CD4-positive, alpha-beta memory T cell (primary cell): ENCODE measurements around the gene S1PR1. TPM values are rescaled to one million over a fixed set of nuclear protein-coding genes. Genes with fewer than 3 reads are reported as not detected.
"Not testable (repeated sequence)": the region's sequence is repeated elsewhere in the genome, so short reads cannot be mapped to it uniquely, and the experiment has no call there.

ENCODE experiments used
- CTCF ChIA-PET: fragments of 350-600 bp; sonication (Branson Sonifier 250); formaldehyde crosslinking; loops from one replicate; lab custom pipeline; 2021; ENCODE audit warnings: inconsistent platforms; ENCODE audit not compliant: partially characterized antibody; lab: Charles Lee
- POLR2A ChIA-PET: fragments of 350-600 bp; sonication (Branson Sonifier 250); formaldehyde crosslinking; loops from one replicate; lab custom pipeline; 2021; ENCODE audit not compliant: partially characterized antibody; lab: Charles Lee
- DNase-seq, 5 donors: peaks; one replicate each; pipeline versions ENCODE4 v3.0.0 to v3.0.0-alpha.2; 2020 to 2022; ENCODE audit warnings: mixed read lengths in 1 of 5
- H3K27ac ChIP-seq: one replicate; pipeline ENCODE4 v1.7.0; 2013; ENCODE audit warnings: low read depth, low read length
- H3K27me3 ChIP-seq: 2 replicates; pipeline ENCODE4 v1.7.0; 2013; ENCODE audit warnings: mild to moderate bottlenecking, low read length, moderate library complexity; ENCODE audit not compliant: insufficient read depth
- H3K36me3 ChIP-seq: 2 replicates; pipeline ENCODE4 v1.7.0; 2013; ENCODE audit warnings: mild to moderate bottlenecking, low read length, moderate library complexity; ENCODE audit not compliant: insufficient read depth
- H3K4me1 ChIP-seq: 2 replicates; pipeline ENCODE4 v1.7.0; 2013; ENCODE audit warnings: mild to moderate bottlenecking, low read length, moderate library complexity; ENCODE audit not compliant: insufficient read depth
- H3K4me3 ChIP-seq, 2 donors: one replicate each; pipeline ENCODE4 v1.7.0; 2013; ENCODE audit warnings: low read length in 2 of 2, mild to moderate bottlenecking in 1 of 2
- H3K9me3 ChIP-seq, 2 donors: one replicate each; pipeline ENCODE4 v1.7.0; 2013; ENCODE audit warnings: low read length in 2 of 2, control low read depth in 1 of 2; ENCODE audit not compliant: control insufficient read depth in 1 of 2
- H3K27ac Mint-ChIP-seq, 7 donors: one replicate each; pipeline ENCODE4 v1.8.0; 2020 to 2021; ENCODE audit warnings: mixed read lengths in 7 of 7, mild to moderate bottlenecking in 6 of 7, inconsistent platforms in 3 of 7, moderate library complexity in 3 of 7
- H3K27me3 Mint-ChIP-seq, 2 donors: one replicate each; pipeline ENCODE4 v1.8.0; 2020 to 2021; ENCODE audit warnings: mixed read lengths in 2 of 2
- H3K36me3 Mint-ChIP-seq, 2 donors: one replicate each; pipeline ENCODE4 v1.8.0; 2020 to 2021; ENCODE audit warnings: mixed read lengths in 2 of 2, inconsistent platforms in 1 of 2, mild to moderate bottlenecking in 1 of 2
- H3K4me1 Mint-ChIP-seq, 4 donors: one replicate each; pipeline ENCODE4 v1.8.0; 2020 to 2021; ENCODE audit warnings: mixed read lengths in 4 of 4, mild to moderate bottlenecking in 1 of 4
- H3K4me3 Mint-ChIP-seq, 8 donors: one replicate each; pipeline ENCODE4 v1.8.0; 2020 to 2021; ENCODE audit warnings: mixed read lengths in 8 of 8, mild to moderate bottlenecking in 7 of 8, moderate library complexity in 6 of 8, inconsistent platforms in 3 of 8
- H3K9me3 Mint-ChIP-seq, 8 donors: one replicate each; pipeline ENCODE4 v1.8.0; 2020 to 2021; ENCODE audit warnings: mixed read lengths in 8 of 8, mild to moderate bottlenecking in 5 of 8, inconsistent platforms in 3 of 8, moderate library complexity in 1 of 8
- intact Hi-C: fragments of 100-400 bp; cut with micrococcal nuclease; formaldehyde crosslinking; loops from one replicate; pipeline ENCODE4 v1.15.1; 2023
- polyA plus RNA-seq, 2 donors: library from polyadenylated mRNA; unstranded; fragments of 300-500 nt; fragmentation: Illumina TruSeq; gene quantifications; one replicate each; pipeline ENCODE4 v1.2.3, GENCODE V29; 2021
- total RNA-seq, 2 experiments: library from RNA; stranded (reverse); gene quantifications; one replicate each; pipeline ENCODE4 v1.2.3, GENCODE V29; 2021

S1PR1 gene
- total and polyA plus RNA-seq, 4 experiments from 2014 or later: 277 to 366 (median 342) TPM

DNA sequence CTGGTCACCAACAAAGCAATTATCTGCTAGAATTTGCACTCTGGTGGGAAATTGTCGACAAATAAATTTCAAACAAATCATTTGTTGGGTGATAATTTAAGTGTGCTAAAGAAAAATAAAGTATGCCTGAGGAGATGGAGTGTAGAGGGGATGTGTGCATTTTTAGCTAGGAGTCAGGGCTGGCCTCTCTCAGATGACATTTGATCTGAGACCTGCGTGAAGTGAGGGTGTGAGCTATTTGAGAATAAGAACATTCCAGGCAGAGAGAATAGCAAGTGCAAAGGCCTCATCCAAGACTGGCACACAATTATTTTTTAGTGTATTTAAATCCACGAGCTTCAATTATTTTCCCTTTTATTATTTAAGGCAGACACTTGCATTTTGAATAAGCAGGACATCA, 19.7 kb upstream of the S1PR1 start:
- Mint-ChIP-seq H3K36me3 (no peaks in the 10 kb centered on the region), H3K27me3 (peaks cover 0 to 5% of the 10 kb centered on the region in 2 donors), H3K4me3 (no peak overlapping the region), H3K27ac (peak overlapping the region in 1 of 7 donors; percentile 33), H3K4me1 (peaks cover 13 to 20% (median 17%) of the 10 kb centered on the region in 4 donors), H3K9me3 (no peaks in the 10 kb centered on the region)
- ChIA-PET CTCF (interaction anchor here (1.5 kb wide), 1 partner anchor 94 kb away, joined by 3 read pairs; no protein-coding TSS in a partner anchor), POLR2A (interaction anchor here (1.7 kb wide), 1 partner anchor 19 kb away, joined by 4 read pairs; no protein-coding TSS in a partner anchor)
- H3K4me3 ChIP-seq: no peak overlapping the region
- H3K36me3 ChIP-seq: no peaks in the 10 kb centered on the region
- DNase-seq: no peak
- intact Hi-C loops: no loop called here
- no peak overlapping the region for H3K27ac ChIP-seq
- H3K4me1 ChIP-seq: no peaks in the 10 kb centered on the region
- H3K27me3 ChIP-seq: no peaks in the 10 kb centered on the region
- H3K9me3 ChIP-seq: no peaks in the 10 kb centered on the region

DNA sequence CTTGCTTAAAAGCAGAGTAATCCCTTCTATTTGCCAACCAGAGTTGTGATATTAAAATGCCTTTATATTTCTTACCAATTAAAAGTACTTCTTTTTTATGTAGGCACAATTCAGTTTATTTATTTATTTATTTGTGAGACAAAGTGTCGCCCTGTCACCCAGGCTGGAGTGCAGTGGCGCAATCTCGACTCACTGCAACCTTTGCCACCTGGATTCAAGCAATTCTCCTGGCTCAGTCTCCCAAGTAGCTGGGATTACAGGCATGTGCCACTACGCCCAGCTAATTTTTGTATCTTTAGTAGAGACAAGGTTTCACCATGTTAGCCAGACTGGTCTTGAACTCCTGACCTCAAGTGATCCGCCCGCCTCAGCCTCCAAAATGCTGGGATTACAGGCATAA, 17.9 kb upstream of the S1PR1 start:
- CTCF ChIA-PET: interaction anchor here (1.4 kb wide), 1 partner anchor 74 kb away, joined by 3 read pairs; no protein-coding TSS in a partner anchor
- DNase-seq, H3K27ac ChIP-seq, H3K36me3 ChIP-seq, H3K27ac Mint-ChIP-seq, H3K9me3 Mint-ChIP-seq, H3K4me3 ChIP-seq, POLR2A ChIA-PET, H3K9me3 ChIP-seq, H3K27me3 ChIP-seq, H3K36me3 Mint-ChIP-seq, H3K27me3 Mint-ChIP-seq, H3K4me1 ChIP-seq, H3K4me3 Mint-ChIP-seq, intact Hi-C loops: not testable (repeated sequence)
- peaks cover 15 to 32% (median 21%) of the 10 kb centered on the region in 4 donors for H3K4me1 Mint-ChIP-seq

- intact Hi-C loops: no loop called here
- Mint-ChIP-seq H3K4me3 (peak overlapping the region in 1 of 8 donors; percentile 89), H3K27me3 (peaks cover 0 to 3% of the 10 kb centered on the region in 2 donors), H3K4me1 (peaks cover 13 to 33% (median 20%) of the 10 kb centered on the region in 4 donors), H3K27ac (peak overlapping the region in 2 of 7 donors; percentile 7 to 77), H3K9me3 (no peaks in the 10 kb centered on the region), H3K36me3 (no peaks in the 10 kb centered on the region)
- no peaks in the 10 kb centered on the region for H3K4me1 ChIP-seq
- POLR2A ChIA-PET: interaction anchor here (0.6 to 2.7 kb wide), 4 partner anchors 15 to 82 kb away, joined by 3 to 16 read pairs (median 3); no protein-coding TSS in a partner anchor
- no peak for DNase-seq
- no peaks in the 10 kb centered on the region for H3K9me3 ChIP-seq
- H3K36me3 ChIP-seq: no peaks in the 10 kb centered on the region
- H3K27ac ChIP-seq: no peak overlapping the region
- CTCF ChIA-PET: interaction anchor here (0.9 to 1.4 kb wide), 3 partner anchors 14 to 76 kb away, joined by 3 read pairs; no protein-coding TSS in a partner anchor
- H3K4me3 ChIP-seq: no peak overlapping the region
- no peaks in the 10 kb centered on the region for H3K27me3 ChIP-seq
Measured at GRCh38 chr1:101219924-101220870, 16.6 kb upstream of the S1PR1 start.

DNA sequence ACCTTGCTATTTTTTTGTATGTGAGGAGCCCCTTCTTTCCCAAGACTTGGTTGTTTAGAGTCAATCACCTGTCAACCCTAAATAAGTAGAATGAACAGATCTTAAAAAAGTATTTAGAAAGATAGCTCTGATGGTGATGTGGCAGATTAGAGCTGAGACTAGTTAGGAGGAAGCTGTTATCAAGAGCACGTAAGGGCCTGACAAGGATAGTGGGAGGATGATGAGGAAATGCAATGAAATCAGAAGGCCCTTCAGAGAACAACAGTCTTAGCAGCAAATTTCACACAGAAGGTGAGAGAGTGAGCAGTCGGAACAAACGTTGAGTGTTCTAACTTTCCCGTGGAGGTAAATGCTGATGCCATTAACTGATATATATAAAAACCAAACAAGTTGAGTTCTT, 15.9 kb upstream of the S1PR1 start:
- Histone ChIP-seq H3K9me3 (no peaks in the 10 kb centered on the region), H3K27me3 (no peaks in the 10 kb centered on the region), H3K27ac (no peak overlapping the region), H3K4me3 (no peak overlapping the region), H3K36me3 (no peaks in the 10 kb centered on the region), H3K4me1 (no peaks in the 10 kb centered on the region)
- Mint-ChIP-seq H3K9me3 (no peaks in the 10 kb centered on the region), H3K27ac (peak overlapping the region in 3 of 7 donors; percentile 0 to 77 (median 7)), H3K4me3 (peak overlapping the region in 5 of 8 donors; percentile 3 to 89 (median 22)), H3K4me1 (peaks cover 11 to 33% (median 19%) of the 10 kb centered on the region in 4 donors), H3K36me3 (no peaks in the 10 kb centered on the region), H3K27me3 (peaks cover 0 to under 1% of the 10 kb centered on the region in 2 donors)
- DNase-seq: no peak
- intact Hi-C loops: no loop called here
- ChIA-PET CTCF (interaction anchor here (0.9 to 1.0 kb wide), 2 partner anchors 13 to 18 kb away, joined by 3 read pairs; no protein-coding TSS in a partner anchor), POLR2A (interaction anchor here (0.6 to 2.7 kb wide), 6 partner anchors 14 to 83 kb away, joined by 3 to 16 read pairs (median 3); no protein-coding TSS in a partner anchor)

GRCh38 chr1:101221945-101222429, 14.8 kb upstream of the S1PR1 start:
- Mint-ChIP-seq H3K4me1 (peaks cover 11 to 32% (median 19%) of the 10 kb centered on the region in 4 donors), H3K36me3 (no peaks in the 10 kb centered on the region), H3K27me3 (no peaks in the 10 kb centered on the region), H3K9me3 (no peaks in the 10 kb centered on the region), H3K27ac (peak overlapping the region in 5 of 7 donors; percentile 43 to 84 (median 72)), H3K4me3 (peak overlapping the region in 7 of 8 donors; percentile 65 to 89 (median 77))
- ChIA-PET CTCF (no interaction called here), POLR2A (interaction anchor here (2.1 to 2.7 kb wide), 2 partner anchors 13 to 17 kb away, joined by 5 to 16 read pairs; no protein-coding TSS in a partner anchor)
- H3K4me1 ChIP-seq: no peaks in the 10 kb centered on the region
- no peaks in the 10 kb centered on the region for H3K36me3 ChIP-seq
- no peak overlapping the region for H3K4me3 ChIP-seq
- no peak overlapping the region for H3K27ac ChIP-seq
- no peaks in the 10 kb centered on the region for H3K9me3 ChIP-seq
- H3K27me3 ChIP-seq: no peaks in the 10 kb centered on the region
- intact Hi-C loops: no loop called here
- DNase-seq: no peak

- Mint-ChIP-seq H3K36me3 (peaks cover 2 to 11% of the 10 kb centered on the region in 2 donors), H3K4me1 (peaks cover 20 to 53% (median 34%) of the 10 kb centered on the region in 4 donors), H3K4me3 (peak overlapping the region in 2 of 8 donors; percentile 43 to 46), H3K27me3 (no peaks in the 10 kb centered on the region), H3K9me3 (peaks cover 0 to 4% (median 0%) of the 10 kb centered on the region in 8 donors), H3K27ac (peak overlapping the region in 4 of 7 donors; percentile 25 to 81 (median 62))
- intact Hi-C loops: no loop called here
- H3K4me1 ChIP-seq: peaks cover 12% of the 10 kb centered on the region
- POLR2A ChIA-PET: interaction anchor here (0.9 to 1.2 kb wide), 2 partner anchors 8 to 11 kb away, joined by 3 to 4 read pairs; no protein-coding TSS in a partner anchor
- CTCF ChIA-PET: interaction anchor here (0.6 to 2.1 kb wide), 2 partner anchors 8 to 11 kb away, joined by 3 to 10 read pairs; no protein-coding TSS in a partner anchor
- H3K36me3 ChIP-seq: no peaks in the 10 kb centered on the region
- no peak for DNase-seq
- H3K27ac ChIP-seq: no peak overlapping the region
- no peaks in the 10 kb centered on the region for H3K27me3 ChIP-seq
- no peak overlapping the region for H3K4me3 ChIP-seq
- no peaks in the 10 kb centered on the region for H3K9me3 ChIP-seq
Measured at GRCh38 chr1:101227837-101228236, 9.0 kb upstream of the S1PR1 start.
